HG03439 (cell line): ENCODE results near the gene CDC37L1.
"Not testable (repeated sequence)": the region's sequence is repeated elsewhere in the genome, so short reads cannot be mapped to it uniquely, and the experiment has no call there.

Experiments
- ATAC-seq: cut with Tn5 transposase; IDR thresholded peaks from one replicate; pipeline ENCODE4 v1.9.1; 2021; ENCODE audit warnings: mild to moderate bottlenecking, moderate library complexity; ENCODE audit not compliant: unreplicated experiment

The CDC37L1 gene

GRCh38 chr9:4748612-4749011 lies 69.2 kb downstream of the CDC37L1 start:
- no peak for ATAC-seq

GRCh38 chr9:4750023-4750673 lies 70.8 kb downstream of the CDC37L1 start:
- no peak for ATAC-seq

DNA sequence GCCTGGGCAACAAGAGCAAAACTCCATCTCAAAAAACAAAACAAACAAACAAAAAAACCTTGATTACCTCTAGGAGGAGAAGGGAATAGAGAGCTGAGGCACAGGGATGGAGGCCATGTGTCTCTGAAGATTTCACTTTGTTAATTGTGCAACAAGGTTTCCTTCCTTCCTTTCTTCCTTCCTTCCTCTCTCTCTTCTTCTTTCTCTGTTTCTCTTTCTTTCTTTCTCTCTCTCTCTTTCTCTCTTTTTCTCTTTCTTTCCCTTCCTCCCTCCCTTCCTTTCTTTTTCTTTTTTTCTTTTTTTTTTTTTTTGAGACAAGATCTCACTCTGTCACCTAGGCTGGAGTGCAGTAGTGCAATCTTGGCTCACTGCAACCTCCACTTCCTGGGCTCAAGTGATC lies 75.2 kb downstream of the CDC37L1 start:
- ATAC-seq: not testable (repeated sequence)

DNA sequence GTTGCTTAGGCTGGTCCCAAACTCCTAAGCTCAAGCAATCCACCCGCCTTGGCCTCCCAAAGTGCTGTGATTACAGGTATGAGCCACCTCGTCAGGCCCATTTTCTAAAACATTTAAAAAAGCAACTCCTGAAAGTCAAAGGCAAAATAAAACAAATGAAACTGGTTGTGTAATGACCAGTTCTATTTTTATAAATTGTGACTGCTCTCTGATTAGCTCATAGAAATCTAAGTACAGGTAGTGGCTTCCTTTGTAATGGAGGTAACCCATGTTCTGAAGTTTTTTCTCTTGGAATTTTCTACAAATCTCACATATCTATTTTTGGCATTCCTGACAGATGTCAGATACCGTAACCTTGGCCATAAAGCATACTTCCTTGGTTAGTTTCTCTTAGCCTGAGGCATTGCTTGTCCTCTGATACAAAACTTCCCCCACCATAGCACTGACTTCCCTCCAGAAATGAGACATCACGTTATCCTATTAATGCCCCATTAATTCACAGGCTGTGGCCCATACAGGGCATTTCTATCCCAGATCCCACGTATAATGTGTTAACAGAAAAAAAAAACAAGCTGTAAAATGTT lies 75.7 kb downstream of the CDC37L1 start:
- no peak for ATAC-seq

- no peak for ATAC-seq
These were observed 77.1 kb downstream of the CDC37L1 start for GRCh38 chr9:4756420-4756819.
